Psoas muscle (tissue), 8 donors: Measurements from ENCODE around the gene LTC4S. TPM values are rescaled to one million over a fixed set of nuclear protein-coding genes. Genes with fewer than 3 reads are reported as not detected.

Source experiments
- ATAC-seq, 4 donors: fragments of 200-7000 bp; cut with Tn5 transposase; one replicate each; pipeline ENCODE4 v1.9.1; 2020; ENCODE audit warnings: moderate library complexity in 3 of 4, mild to moderate bottlenecking in 2 of 4
- DNase-seq, 2 donors: peaks; one replicate each; pipeline ENCODE4 v3.0.0-alpha.2; 2020
- H3K27ac ChIP-seq: fragments of 200-600 bp; one replicate; pipeline ENCODE4 v1.8.0; 2022
- H3K27me3 ChIP-seq, 3 donors: fragments of 200-600 bp in 1 of 3; one replicate each; pipeline versions ENCODE4 v1.6.1 to v1.8.0; 2013 to 2022; ENCODE audit warnings: low read length in 2 of 3, mild to moderate bottlenecking in 2 of 3, moderate library complexity in 1 of 3; ENCODE audit not compliant: insufficient read depth in 3 of 3
- H3K36me3 ChIP-seq, 2 donors: fragments of 200-600 bp in 1 of 2; one replicate each; pipeline versions ENCODE4 v1.6.1 to v1.8.0; 2013 to 2022; ENCODE audit warnings: low read depth in 1 of 2, mild to moderate bottlenecking in 1 of 2, moderate library complexity in 1 of 2; ENCODE audit not compliant: insufficient read depth in 1 of 2
- H3K4me1 ChIP-seq: fragments of 200-600 bp; one replicate; pipeline ENCODE4 v1.8.0; 2022
- H3K4me3 ChIP-seq: fragments of 200-600 bp; one replicate; pipeline ENCODE4 v1.8.0; 2022; ENCODE audit warnings: mild to moderate bottlenecking
- H3K9me3 ChIP-seq: fragments of 200-600 bp; one replicate; pipeline ENCODE4 v1.8.0; 2022
- CTCF ChIP-seq: fragments of 200-600 bp; IDR thresholded peaks from one replicate; pipeline ENCODE4 v1.8.0; 2022; ENCODE audit warnings: antibody characterized with exemption
- WGBS, 3 donors: extraction: QIAGEN DNeasy Blood & Tissue Kit; methylation state at CpG; one replicate each; pipeline versions ENCODE4 v1.1.6 to v1.1.7; 2013; 5-methylcytosine and 5-hydroxymethylcytosine counted together
- intact Hi-C, 2 donors: fragments of 100-400 bp; cut with DNase I; formaldehyde crosslinking; loops; one replicate each; pipeline versions ENCODE4 v1.11.0 to v1.14.2; 2022
- polyA plus RNA-seq, 3 donors: library from polyadenylated mRNA; stranded (reverse); fragments of 200-250 nt; gene quantifications; one replicate each; pipeline ENCODE4 v1.2.3, GENCODE V29; 2013
- total RNA-seq, 4 donors: library from RNA; stranded (reverse); fragmentation: NEBNext Ultra II Directional in 2 of 4; extraction: Animal tissue kit (Norgen Biotek cat#: 25700) in 2 of 4; gene quantifications; one replicate each; pipeline versions ENCODE4 v1.2.1 to v1.2.4, GENCODE V29; 2021 to 2023
- donor health status: healthy with polysubstance abuse.
- donor health status: DM: no; HTN: no; CAD: no; lungs with moderate emphysema.
- donor health status: Bipolar disorder and iron deficiency.
- donor health status: healthy.
- donor health status: DM: yes; HTN: yes; CAD: no.
- donor health status: DM: no; HTN: no; CAD: no.
- donor health status: DM: no; HTN: no; CAD: no.
- donor health status: DM: yes; HTN: yes; CAD: no.

Gene LTC4S
- total and polyA plus RNA-seq, 7 donors: 1.5 to 6.7 (median 2.2) TPM

DNA sequence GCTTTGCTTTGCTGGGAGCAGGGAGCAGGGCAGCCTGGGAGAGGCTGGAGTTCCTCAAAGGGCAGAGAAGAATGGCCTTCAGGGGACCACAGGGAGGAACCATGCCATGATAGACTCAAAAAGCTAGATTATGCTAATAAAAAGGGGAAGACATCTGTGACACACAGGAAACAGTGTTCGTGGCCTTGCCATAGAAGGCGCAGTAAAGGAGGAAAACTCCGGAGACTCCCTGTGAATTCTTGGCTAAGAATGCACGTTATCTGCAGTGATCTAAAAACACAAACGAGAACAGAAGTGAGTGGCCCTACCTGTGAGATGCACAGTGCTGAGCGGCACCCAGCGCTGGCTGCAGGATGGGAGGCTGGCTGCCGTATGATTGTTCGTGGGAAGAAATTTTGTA lies 15.9 kb upstream of the LTC4S start:
- Histone ChIP-seq H3K27me3 (no peaks in the 10 kb centered on the region), H3K9me3 (no peaks in the 10 kb centered on the region), H3K4me3 (no peak overlapping the region), H3K27ac (no peak overlapping the region), H3K4me1 (no peaks in the 10 kb centered on the region), H3K36me3 (peaks cover 6 to 74% of the 10 kb centered on the region in 2 donors)
- intact Hi-C loops: loop anchor here in 1 of 2 donors (1.0 kb wide), 1 partner anchor 39 kb away; no protein-coding TSS in a partner anchor
- TF ChIP-seq CTCF: no peak
- 80 to 86% (median 85%) methylated on average over 9 of the region's 9 CpGs for WGBS, 3 donors
- DNase-seq (peak in 1 of 2 donors; percentile 14), ATAC-seq (no peak)

DNA sequence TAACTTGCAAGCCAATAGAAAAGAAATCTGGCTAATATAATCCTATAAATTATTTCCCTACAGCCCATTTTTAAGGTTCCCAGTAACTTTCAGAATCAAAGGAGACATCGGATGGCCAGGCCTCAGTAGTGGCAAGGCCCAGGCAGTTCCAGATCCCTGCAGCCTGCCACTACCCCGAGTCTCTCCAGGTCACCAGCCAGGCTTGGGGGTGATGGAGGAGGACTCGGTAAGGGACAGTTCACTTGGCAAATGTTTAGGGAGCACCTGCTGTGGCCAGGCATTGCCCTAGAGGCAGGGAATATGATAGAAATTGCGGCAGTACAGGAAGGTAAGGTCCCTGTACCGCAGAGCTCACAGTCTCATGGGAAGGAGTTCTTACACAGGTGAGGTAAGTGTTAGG lies 15.2 kb upstream of the LTC4S start:
- H3K4me1 ChIP-seq: no peaks in the 10 kb centered on the region
- no peaks in the 10 kb centered on the region for H3K9me3 ChIP-seq
- no peak for ATAC-seq
- WGBS, 3 donors: 89 to 95% (median 94%) methylated on average over 5 of the region's 5 CpGs
- no peaks in the 10 kb centered on the region for H3K27me3 ChIP-seq
- peaks cover 4 to 67% of the 10 kb centered on the region in 2 donors for H3K36me3 ChIP-seq
- intact Hi-C loops: loop anchor here in 1 of 2 donors (1.0 kb wide), 1 partner anchor 39 kb away; no protein-coding TSS in a partner anchor
- TF ChIP-seq CTCF: no peak
- peak in 1 of 2 donors; percentile 15 for DNase-seq
- H3K4me3 ChIP-seq: no peak overlapping the region
- H3K27ac ChIP-seq: no peak overlapping the region

DNA sequence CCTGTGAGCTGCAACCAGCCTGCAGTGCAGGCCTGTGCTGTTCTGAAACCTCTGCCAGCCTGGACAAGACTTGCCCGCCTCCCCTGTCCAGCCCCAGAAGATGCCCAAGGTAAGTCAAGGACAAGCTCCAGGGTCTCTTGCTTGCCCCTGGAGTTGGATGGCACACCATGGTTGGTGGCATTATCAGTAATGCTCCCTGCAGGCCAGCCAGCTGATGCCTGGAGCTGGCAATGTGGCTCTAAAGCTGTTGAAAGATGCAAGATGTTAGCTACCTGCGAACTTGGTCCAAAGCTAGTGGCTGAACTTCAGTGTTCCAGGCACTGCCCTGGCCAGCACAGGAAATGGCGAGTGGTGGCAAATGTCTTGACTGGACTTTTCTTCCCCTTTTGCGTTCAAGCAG lies 14.0 kb upstream of the LTC4S start:
- DNase-seq (no peak), ATAC-seq (no peak)
- no peak for TF ChIP-seq CTCF
- intact Hi-C loops: no loop called here
- whole genome bisulfite sequencing, 3 donors: 80 to 85% (median 84%) methylated on average over 4 of the region's 4 CpGs
- Histone ChIP-seq H3K4me1 (no peaks in the 10 kb centered on the region), H3K27me3 (no peaks in the 10 kb centered on the region), H3K4me3 (no peak overlapping the region), H3K9me3 (no peaks in the 10 kb centered on the region), H3K36me3 (peaks cover 4 to 54% of the 10 kb centered on the region in 2 donors), H3K27ac (no peak overlapping the region)

DNA sequence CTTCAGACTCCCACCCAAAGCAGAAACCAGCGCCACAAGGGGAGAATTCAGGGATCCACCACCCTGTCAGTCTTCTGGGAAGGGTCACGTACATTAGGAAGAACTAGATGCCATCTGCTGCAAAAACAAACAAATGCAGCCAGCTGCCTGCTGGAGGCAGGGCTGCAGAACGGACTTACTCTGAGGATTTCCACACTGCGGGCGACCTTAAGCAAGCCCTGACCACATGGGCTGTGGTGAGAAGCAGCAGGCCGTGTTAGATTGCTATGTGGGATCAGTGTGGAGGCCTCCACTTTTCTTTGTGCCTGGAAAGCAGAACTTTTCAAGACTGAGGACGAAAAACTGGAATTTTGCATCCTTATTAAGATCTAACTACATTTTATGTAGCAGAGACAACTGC lies 13.4 kb upstream of the LTC4S start:
- intact Hi-C loops: no loop called here
- ATAC-seq: peak in 1 of 4 donors; percentile 25
- no peak for TF ChIP-seq CTCF
- Histone ChIP-seq H3K27ac (no peak overlapping the region), H3K27me3 (no peaks in the 10 kb centered on the region), H3K4me3 (no peak overlapping the region), H3K9me3 (no peaks in the 10 kb centered on the region), H3K36me3 (peaks cover 4 to 49% of the 10 kb centered on the region in 2 donors), H3K4me1 (no peaks in the 10 kb centered on the region)
- DNase-seq: peak in 1 of 2 donors; percentile 48
- 67 to 80% (median 75%) methylated on average over 7 of the region's 7 CpGs for WGBS, 3 donors

DNA sequence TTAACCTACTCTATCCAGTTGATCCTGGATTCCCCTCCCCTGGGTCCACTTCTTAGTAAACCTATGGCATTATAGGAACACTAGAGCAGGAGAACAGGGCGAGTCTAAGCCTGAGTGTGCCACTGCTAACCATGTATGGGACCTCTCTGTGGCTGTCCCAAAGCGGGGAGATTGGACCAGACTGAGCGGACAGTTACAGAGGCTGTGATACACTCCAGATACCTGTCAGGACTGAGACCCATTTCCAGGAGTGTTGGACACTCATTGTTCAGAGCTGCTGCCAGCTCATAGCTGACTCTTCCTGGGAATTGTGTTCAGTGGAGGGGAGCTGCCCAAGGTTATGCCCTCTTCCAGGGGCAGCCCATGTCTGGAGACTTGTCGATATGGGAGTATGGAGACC lies 11.9 kb upstream of the LTC4S start:
- intact Hi-C loops: no loop called here
- WGBS, 3 donors: 95 to 99% (median 96%) methylated on average over 4 of the region's 4 CpGs
- H3K4me3 ChIP-seq: no peak overlapping the region
- no peaks in the 10 kb centered on the region for H3K27me3 ChIP-seq
- no peaks in the 10 kb centered on the region for H3K4me1 ChIP-seq
- ATAC-seq: no peak
- no peaks in the 10 kb centered on the region for H3K9me3 ChIP-seq
- TF ChIP-seq CTCF: no peak
- H3K36me3 ChIP-seq: peaks cover 0 to 39% of the 10 kb centered on the region in 2 donors
- no peak for DNase-seq
- no peak overlapping the region for H3K27ac ChIP-seq
